GM21825 (cell line): ENCODE measurements around the gene LRRK1.

Experiments used
- ATAC-seq: cut with Tn5 transposase; IDR thresholded peaks from one replicate; pipeline ENCODE4 v1.9.1; 2021; ENCODE audit warnings: mild to moderate bottlenecking, moderate library complexity; ENCODE audit not compliant: unreplicated experiment

Gene LRRK1

DNA sequence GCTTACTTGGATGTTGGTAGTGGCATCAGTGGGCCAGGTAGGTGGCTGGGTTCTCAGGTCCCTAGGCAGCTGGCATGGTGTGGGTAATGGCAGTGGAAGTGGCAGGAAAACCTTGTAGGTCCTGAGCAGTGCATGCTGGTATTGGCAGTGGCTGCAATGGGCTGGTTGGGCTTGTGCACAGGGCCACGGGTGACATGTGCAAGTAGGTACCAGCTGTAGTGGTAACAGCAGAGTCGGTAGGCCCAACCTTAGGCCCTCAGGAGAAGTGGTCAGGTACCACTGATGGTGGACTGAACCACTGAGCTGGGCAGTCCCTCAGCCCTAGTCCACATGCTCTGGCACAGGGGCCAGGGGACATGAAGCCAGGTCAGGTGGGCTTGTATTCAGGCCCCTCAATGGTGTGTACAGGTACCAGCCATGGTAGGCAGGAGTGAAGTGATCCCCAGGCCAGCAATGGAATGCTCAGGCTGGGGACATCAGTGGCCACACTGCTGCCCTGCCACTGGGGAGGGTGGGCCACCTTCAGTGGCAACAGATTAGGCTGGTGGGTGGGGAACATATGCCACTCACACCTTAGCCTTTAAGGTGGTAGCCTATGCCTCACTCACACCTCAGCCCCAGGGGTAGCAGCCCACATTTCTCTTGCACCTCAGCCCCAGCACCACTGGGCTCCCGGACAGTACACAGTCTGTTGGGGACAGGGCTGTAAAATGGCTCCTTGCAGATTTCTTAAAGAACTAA lies 118.1 kb downstream of the LRRK1 start:
- ATAC-seq, result no peak

DNA sequence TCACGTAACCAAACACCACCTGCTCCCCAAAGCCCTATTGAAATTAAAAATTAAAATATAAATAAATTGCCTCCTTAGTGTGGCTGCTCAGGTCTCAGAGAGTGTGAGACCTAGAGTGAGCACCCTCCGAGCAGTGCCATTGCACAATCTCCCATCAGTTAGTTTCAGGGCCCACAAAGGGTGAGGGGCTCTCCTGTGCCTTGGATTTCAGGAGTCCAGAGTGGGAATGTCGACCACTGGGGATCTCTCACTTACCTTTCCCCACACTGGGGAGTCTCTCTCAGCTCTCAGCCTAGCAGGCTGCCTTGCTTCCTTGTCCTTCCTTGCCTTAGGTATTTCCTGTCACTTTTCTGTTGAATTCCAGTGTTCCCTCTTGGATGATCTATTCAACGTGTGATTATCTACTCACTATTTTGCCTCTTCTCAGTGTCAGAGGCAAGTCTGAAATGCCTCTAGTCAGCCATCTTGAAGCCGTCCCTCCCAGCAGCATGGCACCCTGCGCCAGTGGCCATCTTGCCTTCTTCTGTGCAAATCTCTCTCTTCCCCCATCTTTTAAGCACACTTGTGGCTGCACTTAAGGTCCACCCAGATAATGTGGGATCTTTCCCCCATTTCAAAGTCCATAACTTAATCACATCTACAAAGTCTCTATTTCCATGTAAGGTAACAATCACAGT lies 119.3 kb downstream of the LRRK1 start:
- no peak for ATAC-seq

DNA sequence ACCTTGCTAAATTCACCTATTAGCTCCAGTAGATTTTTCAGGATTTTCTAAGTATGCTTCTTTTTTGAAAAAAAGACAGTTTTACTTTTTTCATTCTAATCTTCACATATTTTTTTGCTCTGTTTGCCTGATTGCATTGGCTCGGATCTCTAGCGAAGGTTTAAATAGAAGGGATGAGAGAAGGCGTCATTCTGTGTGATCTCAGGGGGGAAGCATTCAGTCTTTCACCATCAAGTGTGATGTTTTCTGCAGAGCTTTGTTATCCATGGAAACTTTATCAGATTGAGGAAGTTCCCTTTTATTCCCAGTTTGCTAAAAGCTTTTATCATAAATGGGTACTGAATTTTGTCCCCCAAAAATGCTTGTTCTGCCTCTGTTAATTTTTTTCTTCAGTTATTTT lies 120.3 kb downstream of the LRRK1 start:
- ATAC-seq, result no peak

DNA sequence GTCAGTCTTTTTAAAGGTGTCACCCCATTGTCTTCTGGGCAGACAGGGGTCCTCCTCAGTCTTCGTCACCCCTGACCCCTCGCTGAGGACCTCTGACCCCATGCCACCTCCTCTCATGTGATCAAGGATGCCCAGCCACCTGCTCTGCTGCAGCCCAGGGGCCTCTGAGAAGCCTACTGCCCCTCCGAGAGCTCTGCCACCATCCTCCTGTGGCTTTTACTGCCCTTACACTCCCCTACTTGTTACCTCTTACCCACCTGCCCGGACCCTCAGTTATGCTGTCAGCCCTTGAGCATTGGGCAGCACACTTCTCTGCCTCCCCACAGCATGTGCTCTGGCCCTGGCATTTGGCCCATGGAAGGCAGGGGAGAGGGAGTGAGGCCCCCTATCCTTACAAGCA lies 123.2 kb downstream of the LRRK1 start:
- no peak for ATAC-seq

DNA sequence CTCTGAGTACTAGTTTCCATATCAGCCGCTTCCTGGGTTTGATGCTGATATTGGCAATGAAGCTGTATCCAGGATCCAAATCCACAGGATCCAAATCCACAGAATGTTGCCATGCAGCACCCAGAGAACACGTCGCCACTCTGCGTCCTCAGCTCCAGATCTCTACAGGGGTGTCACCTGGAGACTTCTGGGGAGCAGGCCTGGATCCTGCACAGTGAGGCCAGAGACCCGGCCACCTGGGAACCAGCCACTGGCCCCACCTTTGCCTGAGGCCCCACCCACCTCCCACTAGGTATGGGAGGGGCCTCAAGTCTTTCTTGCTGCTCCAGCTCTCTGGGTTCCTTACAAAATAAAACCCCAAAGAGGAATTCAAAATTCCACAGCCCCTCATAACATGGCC lies 123.9 kb downstream of the LRRK1 start:
- no peak for ATAC-seq

DNA sequence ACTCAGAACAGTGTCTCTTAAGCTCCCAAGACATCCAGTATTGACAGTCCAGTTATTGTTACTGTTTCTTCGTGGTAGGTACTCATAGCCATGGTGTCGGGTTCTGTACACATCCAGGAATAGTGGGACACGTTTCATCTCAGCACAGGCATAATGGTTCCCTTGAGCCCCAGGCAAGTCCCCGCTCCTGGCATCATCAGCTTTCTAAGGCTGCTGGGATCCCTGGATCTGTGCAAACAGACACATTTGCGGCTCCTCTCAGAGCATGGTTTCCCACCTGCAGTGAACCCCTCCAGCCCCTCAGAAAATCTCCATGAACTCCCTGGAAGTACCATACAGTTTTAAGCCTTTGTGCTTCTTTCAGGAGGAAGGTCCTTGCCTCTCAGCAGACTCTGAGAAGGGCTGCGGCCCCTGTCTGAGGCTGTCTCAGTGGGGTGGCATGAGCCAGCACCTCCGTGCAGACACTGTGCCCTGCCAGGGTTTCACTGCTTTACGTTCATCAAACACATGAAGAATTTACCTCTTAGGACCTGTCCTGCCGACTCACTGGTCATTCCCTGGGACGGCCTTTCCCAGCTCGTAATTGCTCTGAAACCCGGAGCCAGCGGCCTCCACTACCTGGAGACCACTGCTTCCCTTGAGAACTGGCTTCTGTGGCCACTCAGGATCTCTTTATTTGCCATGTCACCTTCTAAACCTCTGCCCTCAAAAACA lies 124.9 kb downstream of the LRRK1 start:
- ATAC-seq, result no peak

DNA sequence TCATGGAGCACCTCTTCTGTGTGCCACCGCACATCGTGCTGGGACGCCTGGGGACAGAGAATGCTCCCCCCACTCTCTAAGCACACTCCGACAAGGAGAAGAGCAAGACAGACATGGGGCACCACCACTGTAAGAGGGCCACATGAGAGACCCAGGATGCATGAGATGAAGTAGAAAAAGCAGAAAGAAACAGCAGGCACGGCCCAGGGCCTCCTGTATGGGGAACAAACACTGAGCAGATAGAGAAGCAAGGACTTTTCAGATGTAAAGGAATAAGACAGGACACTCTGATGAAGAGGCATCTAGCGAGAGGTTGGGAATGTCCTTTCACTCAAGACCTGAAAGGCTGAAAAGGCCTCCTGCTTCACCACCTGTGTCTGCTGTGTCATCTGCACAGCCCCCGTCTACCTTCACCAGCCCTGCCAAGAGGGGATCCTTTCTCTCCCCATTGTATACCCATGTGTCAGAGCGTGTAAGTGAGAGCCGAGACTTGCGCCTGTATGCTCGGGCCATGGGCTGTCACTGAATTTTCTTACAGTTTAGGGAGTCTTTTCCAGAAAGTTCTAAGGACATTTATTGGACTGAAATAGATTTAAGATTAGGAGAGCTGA lies 125.6 kb downstream of the LRRK1 start:
- ATAC-seq, result no peak

DNA sequence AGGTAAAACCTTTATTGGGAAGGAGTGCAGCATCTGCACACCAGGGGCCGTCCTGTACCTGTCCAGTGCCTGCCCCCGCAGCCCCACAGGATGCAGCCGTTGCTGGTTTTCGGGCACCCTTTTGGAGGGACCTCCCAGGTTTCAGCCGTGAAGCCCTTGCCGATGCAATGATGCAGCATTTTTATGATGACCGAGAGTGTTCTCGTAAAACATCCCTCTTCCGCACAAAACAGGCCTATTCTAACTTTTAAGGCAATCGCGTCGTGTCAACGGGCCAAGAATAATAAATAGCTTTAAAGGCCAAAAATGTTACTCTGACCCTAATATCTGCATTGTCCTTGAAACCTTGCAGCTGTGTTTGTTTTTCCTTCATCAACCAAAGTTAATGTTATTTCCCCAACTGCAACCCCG lies 126.1 kb downstream of the LRRK1 start:
- ATAC-seq, result no peak

DNA sequence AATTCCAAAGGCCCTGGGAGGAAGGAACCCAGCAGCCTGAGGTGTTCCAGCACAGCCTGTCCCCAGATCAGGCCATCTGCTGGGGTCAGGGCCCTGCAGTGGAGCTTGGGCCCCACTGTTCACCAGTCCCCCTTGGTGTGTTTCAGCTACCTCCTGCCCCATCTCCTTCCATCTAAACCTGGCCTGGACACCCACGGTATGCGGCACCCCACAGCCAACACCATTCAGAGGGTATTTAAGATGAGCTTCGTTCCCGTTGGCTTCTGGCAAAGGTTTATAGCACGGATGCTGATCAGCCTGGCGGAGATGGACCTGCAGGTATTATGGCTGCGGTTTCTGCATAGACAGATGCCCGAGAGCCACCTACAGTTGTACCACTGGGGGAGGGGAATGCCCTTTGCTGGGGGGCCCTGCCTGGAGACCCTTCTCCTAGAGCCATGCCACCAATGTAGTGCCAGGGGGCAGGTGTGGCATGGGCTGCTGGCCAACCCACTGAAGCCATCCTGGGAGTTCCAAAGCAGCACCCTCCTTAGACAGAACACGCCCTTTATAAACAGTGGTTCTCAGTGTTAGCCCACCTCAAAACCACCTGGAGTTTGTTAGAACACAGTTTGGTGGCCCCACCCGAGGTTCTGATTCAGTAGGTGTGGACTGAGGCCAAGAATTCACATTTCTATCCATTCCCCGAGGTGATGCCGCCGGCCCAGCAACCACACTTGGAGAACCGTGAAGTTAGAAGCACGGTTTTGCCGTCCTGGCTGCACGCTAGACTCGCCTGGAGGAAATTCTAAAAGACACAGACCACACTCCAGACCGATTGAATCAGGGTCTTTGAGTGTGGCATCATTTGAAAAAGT lies 126.9 kb downstream of the LRRK1 start:
- no peak for ATAC-seq

DNA sequence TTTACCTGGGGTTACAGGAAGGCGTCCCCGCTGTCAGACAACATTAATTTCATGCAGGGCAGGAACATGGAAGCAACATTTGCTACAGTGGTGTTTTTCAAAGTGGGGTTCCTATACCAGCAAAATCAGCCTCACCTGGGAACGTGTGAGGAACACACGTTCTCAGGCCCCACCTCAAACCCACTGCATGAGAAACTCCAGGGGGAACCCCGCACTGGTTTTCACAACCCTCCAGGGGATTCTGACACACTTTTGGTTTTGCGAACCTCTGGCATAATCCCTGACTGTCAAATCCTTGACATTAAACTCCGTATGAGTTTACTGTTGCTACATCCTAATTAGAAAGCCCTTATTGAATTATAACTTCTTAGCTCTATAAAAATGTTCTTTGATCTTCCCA lies 127.7 kb downstream of the LRRK1 start:
- ATAC-seq, result no peak

DNA sequence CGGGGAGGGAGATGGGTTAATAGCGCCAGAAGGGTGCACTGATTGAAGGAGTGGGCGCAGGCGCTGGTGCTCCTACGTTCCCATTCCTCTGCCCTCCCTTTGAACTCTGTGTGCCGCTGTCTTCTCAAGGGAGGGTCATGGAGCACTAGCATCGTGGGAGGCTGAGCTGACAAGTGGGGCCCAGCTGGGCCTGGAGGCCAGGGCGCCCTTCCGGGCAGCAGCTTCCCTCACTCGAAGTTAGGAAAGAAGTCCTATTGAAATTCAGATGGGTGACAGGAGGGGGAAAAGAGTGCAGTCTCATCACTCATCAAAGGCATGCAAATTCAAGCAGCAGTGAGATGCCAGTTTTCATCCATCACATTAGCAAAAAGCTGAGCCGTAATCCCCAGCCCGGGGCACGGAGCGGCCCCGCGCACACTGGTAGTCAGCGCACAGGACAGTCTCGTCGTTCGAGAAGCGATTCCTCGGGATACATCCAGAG lies 128.2 kb downstream of the LRRK1 start:
- ATAC-seq, result no peak

DNA sequence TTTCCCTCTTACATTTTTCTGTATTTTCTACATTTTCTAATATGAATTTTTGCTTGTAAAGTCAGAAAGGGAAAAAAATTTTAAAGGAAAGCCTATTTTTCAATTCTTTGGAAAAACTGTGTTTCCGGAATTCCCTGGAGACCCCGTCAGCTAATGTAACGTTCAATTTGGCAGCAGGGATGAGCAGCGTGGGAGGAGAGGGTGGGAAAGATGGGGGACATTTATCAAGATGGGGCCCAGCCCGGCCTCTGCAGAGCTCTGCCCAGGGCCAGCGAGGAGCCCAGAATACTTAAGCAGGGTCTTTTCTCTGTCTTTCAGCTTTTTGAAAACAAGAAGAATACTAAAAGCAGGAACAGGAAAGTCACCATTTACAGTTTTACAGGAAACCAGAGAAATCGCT lies 129.0 kb downstream of the LRRK1 start:
- ATAC-seq, result no peak

DNA sequence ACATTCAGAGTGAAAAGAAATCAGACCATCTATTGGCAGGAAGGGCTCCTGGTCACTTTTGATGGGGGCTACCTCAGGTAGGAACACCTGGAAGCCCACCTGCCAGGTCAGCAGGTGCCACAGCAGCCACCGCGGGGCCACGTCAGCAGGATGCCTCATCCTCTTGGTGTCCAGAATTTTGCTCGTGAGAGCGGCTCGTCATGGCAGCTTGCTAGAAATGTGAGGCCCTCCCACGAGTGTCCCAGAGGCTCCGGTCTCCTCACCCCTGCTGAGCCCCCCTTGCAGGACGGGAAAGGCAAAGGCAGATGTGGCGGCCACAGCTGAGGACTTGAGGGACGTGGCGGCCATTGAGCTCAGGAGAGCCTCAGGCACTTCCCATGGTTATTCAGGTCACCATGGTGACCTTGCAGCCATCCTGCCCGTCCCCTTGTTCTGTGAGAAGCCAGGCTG lies 129.4 kb downstream of the LRRK1 start:
- no peak for ATAC-seq

DNA sequence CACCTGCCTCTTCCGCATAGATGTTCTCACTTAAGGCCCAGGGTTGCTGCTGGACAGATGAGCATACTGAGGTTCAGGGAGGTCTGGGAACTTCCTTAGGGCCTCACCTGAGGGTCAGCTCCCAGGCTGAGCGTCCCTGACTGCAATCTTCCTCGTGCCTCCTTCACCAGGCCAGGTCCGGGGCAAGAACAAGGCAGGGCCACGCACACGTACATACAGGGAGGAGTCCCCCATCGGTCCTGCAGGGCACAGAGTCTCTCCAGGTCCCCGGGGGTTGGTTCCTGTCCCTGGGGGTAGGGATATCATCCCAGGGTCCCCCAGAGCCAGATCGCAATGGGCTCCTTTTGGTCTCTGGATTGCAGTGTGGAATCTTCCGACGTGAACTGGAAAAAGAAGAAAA lies 130.1 kb downstream of the LRRK1 start:
- no peak for ATAC-seq

DNA sequence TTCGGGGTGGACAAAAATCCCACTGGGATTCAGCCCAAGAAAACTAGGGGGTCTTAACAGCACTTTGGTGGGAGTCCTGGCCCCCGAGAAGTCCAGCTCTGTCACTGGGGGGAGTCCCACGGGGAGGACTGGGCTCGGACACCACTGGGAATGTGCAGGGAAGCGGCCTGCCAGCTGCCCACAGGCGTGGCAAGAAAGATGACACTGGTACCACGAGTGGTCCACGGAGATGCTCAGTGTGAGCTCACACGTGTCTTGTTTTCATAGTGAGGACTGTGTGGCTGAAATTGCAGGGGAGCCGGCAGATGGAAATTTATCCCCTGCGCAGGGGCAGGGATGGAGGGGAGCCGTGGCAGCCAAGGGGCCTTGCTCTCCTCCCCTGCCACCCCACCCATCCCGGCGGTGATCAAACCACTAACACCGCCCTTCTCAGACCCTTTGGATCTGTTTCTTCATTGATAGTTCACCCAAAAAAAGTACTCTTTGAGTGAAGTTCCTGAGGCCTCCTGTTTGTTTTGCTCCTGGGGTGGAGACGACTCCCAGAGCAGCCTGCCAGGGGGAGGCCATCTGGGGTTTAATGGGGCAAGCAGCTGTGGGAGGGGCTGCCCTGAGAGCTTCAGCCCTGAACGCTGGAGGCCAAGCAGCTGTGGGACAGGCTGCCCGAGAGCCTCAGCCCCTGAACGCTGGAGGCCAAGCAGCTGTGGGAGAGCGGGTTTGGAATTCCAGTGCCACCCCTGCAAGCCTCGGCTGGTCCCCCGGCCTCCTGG lies 130.9 kb downstream of the LRRK1 start:
- ATAC-seq, result no peak

DNA sequence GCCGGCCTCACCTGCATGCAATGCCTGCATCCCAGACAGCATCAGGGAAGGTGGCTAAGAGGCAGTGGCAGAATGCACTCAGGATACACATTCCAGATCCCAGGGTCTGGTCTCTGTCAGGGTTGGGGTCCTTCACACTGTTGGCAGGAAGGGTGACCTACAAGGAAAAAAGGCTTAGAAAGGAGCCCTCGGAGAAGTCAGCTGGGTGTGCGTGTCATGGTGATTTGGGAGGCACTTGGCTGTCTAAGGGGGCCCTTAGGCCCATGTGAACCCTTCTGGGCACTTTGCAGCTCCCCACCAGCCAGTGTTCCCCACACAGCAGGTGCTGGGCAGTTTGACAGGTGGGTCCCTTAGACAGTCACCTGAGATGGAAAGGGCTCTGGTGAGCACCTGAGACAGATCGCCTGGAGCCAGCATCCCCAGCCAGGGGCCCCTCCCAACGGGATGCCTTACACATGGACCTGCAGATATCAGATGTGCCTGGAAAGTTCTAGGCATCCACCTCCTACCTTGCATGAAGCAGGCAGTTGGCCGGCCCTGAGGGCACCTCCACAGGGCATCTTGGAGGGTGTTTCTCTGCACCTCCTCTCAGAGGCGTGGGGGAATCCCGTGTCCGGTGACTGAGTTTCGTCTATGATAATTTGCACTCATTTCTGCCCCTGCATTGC lies 131.6 kb downstream of the LRRK1 start:
- no peak for ATAC-seq

DNA sequence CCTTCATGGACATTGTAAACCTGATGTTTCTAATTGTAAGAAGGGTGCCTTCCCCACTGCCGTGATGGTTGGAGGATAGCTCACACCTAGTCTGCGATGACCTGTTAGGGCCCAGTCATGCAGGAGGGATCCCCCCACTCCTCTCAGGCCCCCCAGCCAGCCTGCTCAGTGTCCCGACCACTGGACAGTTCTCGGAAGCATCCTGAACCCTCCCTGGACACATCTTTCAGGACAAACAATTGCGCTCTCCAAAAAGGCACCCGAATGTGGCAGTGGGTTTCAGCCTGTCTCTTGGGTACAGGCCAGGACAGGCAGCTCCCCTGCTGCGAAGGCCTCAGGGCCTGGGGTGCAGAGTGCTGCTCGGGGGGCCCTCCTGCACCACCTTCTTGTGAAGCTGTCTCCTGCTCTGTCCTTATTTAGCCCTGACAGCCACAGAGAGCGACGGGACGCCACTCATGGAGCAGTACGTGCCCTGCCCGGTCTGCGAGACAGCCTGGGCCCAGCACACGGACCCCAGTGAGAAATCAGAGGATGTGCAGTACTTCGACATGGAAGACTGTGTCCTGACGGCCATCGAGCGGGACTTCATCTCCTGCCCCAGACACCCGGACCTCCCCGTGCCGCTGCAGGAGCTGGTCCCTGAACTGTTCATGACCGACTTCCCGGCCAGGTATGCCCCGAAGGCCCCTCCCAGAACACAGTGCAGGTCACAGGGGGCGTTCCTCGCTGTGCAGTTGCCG lies 132.3 kb downstream of the LRRK1 start:
- ATAC-seq, result no peak

DNA sequence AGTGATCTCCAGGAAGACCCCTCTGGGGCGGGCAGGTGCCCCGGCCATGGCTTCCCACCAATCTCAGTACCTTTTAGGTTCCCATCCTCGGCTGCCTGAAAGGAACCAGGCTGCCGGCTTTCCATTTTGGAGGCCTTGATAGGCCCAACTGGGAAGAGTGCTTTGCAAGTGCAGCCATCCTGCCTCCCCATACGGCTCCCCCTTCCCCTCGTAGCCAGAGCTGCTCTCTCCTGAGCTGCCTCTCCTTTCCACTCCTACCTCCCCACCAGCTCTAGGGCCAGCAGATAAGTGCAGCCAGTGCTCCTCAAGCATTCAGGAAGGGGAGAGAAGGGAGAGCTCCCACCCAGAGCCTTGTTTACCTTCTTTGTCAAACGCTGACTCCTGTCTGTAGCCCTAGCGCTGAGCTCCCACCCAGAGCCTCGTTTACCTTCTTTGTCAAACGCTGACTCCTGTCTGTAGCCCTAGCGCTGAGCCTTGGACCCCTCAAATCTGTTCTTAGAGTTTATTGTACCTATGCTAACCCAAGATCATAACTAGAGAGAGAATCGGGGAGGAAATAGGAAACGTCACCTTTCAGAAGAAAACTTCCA lies 133.0 kb downstream of the LRRK1 start:
- ATAC-seq, result no peak
